ENCODE results near the gene FADS6. TPM values are rescaled to one million over a fixed set of nuclear protein-coding genes. Genes with fewer than 3 reads are reported as not detected.

The FADS6 gene
- total RNA-seq, 1 experiment from 2014 or later = not detected

DNA sequence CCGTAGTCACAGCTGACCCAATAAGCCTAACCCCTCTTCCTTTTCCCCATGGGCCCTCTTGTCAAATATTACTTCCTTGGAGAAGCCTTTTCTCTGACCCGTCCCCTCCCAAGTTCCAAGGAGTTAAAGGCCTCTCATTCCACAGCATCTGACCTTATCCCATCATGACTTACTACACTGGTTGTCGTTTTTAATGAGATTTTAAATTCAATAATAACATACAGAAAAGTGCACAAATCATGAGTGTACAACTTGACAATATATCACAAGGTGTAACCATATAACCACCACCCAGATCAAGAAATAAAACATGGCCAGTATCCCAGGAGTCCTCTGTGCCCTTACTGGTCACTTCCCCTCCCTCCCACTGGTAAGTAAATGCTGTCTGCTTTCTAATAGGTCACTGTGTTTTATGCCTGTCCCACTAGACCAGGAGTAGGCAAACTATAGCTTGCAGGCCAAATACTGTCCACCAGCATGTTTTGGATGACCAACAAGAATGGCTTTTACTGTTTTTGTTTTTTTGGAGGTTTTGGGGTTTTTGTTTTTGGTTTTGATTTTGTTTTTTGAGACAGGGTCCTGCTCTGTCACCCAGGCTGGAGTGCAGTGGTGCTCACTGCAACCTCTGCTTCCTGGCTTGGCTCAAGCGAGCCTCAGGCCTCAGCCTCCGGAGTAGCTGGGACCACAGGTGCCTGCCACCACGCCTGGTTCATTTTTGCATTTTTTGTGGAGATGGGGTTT, 19.4 kb downstream of the FADS6 start:
- intact Hi-C loops (cut with micrococcal nuclease; ENCODE audit: unreplicated experiment) = no loop called here
- peaks cover 37% of the 10 kb centered on the region for H3K4me1 Mint-ChIP-seq (ENCODE audit: low read depth, unreplicated experiment)
- H3K36me3 Mint-ChIP-seq (ENCODE audit: insufficient read depth, unreplicated experiment) = peaks cover 23% of the 10 kb centered on the region
- TF ChIP-seq, protein P1, sequence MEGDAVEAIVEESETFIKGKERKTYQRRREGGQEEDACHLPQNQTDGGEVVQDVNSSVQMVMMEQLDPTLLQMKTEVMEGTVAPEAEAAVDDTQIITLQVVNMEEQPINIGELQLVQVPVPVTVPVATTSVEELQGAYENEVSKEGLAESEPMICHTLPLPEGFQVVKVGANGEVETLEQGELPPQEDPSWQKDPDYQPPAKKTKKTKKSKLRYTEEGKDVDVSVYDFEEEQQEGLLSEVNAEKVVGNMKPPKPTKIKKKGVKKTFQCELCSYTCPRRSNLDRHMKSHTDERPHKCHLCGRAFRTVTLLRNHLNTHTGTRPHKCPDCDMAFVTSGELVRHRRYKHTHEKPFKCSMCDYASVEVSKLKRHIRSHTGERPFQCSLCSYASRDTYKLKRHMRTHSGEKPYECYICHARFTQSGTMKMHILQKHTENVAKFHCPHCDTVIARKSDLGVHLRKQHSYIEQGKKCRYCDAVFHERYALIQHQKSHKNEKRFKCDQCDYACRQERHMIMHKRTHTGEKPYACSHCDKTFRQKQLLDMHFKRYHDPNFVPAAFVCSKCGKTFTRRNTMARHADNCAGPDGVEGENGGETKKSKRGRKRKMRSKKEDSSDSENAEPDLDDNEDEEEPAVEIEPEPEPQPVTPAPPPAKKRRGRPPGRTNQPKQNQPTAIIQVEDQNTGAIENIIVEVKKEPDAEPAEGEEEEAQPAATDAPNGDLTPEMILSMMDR (IDR thresholded peaks at IDR 0.05; ENCODE audit: unreplicated experiment) = no peak
- H3K9me3 Mint-ChIP-seq (ENCODE audit: low read depth, unreplicated experiment) = no peaks in the 10 kb centered on the region
- BruUV-seq (replicated peaks) = no TSS peak
- no peak for DNase-seq
- H3K4me3 Mint-ChIP-seq (ENCODE audit: low read depth, unreplicated experiment) = peak overlapping the region; percentile 92
- no peaks in the 10 kb centered on the region for H3K27me3 Mint-ChIP-seq (ENCODE audit: unreplicated experiment)
- peak overlapping the region; percentile 98 for H3K27ac Mint-ChIP-seq (ENCODE audit: unreplicated experiment)
- CTCF ChIA-PET = interaction anchor here (1.1 to 1.5 kb wide), 6 partner anchors 11 to 161 kb away, joined by 3 to 16 read pairs (median 6); partner anchors contain the start of gene NAT9

DNA sequence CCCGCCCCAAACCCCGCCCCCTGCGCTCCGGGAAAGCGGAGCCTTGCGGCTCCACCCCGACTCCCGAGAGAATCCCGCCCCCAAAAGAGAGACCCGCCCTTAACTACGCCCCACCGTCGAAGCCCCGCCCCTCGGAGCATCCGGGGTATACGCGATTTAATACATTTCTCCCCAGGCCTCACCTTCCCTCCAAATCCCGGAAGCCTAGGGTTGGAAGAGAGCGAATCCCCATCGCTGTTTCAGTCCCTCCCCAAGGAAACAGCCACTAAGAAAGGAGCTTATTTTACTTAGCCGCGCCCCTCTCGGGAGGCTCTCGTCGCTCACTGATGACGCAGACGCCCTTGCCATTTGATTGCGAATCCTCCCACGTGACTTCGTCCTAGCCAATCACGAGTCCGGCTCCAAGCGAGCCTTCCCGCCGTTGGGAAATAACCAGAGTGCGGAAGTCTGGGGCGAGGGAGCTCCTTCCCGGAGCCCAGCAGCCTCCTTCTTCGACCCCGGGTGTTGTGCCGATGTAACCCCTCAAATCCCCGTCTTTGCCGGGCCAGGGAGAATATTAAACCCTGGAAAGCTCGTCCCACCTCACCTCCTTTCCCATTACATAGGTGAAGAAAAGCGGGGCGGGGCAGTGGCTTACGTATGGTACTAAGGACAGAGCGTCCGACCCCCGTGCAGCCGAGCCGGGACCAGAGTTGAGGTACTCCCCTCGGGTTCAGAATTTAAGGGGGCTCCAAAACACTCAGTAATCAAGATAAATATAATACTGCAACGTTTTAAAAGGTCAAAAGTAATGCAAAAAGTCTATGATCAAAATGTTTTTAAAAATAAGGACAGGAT, 20.2 kb downstream of the FADS6 start:
- TSS peak; percentile 98 for BruUV-seq (replicated peaks)
- peaks cover 37% of the 10 kb centered on the region for H3K4me1 Mint-ChIP-seq (ENCODE audit: low read depth, unreplicated experiment)
- CTCF ChIA-PET = interaction anchor here (0.5 to 1.5 kb wide), 19 partner anchors 11 to 440 kb away, joined by 3 to 16 read pairs (median 5); partner anchors contain the start of gene NAT9

DNA sequence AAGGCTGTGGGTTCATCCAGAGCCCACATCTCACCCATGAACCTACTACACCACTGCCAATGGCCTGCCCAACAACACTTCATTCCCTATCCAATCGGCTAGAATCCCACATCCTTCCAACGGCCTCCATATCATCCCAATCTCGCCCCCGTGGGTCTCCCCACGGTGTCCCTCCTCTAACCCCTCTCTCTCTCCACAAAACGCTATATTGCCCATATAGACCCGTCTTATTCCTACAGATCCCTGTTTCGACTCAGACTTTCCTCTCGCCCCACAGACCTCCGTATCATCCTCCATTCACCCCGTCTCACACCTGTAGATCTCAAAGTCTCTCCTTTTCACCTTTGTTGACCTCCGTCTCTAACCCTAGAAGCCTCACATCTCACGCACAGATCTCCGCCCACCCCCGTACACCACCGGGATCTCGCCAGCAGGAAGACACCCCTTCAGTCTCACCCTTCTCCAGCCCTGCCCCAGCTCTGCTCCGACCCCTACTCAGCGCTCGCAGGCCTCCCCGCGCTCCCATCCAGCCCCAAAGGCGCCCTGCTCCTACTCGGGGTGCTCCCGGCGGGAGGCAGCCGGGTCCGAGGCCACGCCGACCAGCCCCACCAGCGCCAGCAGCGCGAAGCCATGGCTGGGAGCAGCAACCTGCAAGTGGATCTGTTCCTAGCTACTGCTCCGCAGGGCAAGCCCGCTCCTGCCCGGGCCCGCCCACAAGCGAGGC, 21.0 kb downstream of the FADS6 start, which contains the start of gene FDXR:
FDXR (minus strand) TSS at position 682 of the 724 bp plus-strand sequence; CDS start at position 632, 50 bp downstream.
- Mint-ChIP-seq H3K27ac (ENCODE audit: unreplicated experiment) (peak within 1 kb of the TSS; percentile 98), H3K9me3 (ENCODE audit: low read depth, unreplicated experiment) (no peaks in the 10 kb centered on the region), H3K4me1 (ENCODE audit: low read depth, unreplicated experiment) (peaks cover 33% of the 10 kb centered on the region), H3K4me3 (ENCODE audit: low read depth, unreplicated experiment) (peak within 1 kb of the TSS; percentile 92), H3K36me3 (ENCODE audit: insufficient read depth, unreplicated experiment) (peaks cover 23% of the 10 kb centered on the region), H3K27me3 (ENCODE audit: unreplicated experiment) (no peaks in the 10 kb centered on the region)
- BruUV-seq (replicated peaks) = no TSS peak
- CTCF ChIA-PET = interaction anchor here (0.5 to 1.5 kb wide), 17 partner anchors 10 to 329 kb away, joined by 3 to 16 read pairs (median 5); partner anchors contain the start of gene NAT9
- TF ChIP-seq, protein P1 (IDR thresholded peaks at IDR 0.05; ENCODE audit: unreplicated experiment) = no peak
- DNase-seq = no peak
- intact Hi-C loops (cut with micrococcal nuclease; ENCODE audit: unreplicated experiment) = no loop called here

More for the DNA sequence above, 20.2 kb downstream of the FADS6 start:
- peaks cover 23% of the 10 kb centered on the region for H3K36me3 Mint-ChIP-seq (ENCODE audit: insufficient read depth, unreplicated experiment)
- H3K27me3 Mint-ChIP-seq (ENCODE audit: unreplicated experiment) = no peaks in the 10 kb centered on the region
- TF ChIP-seq, protein P1 (IDR thresholded peaks at IDR 0.05; ENCODE audit: unreplicated experiment) = no peak
- no peaks in the 10 kb centered on the region for H3K9me3 Mint-ChIP-seq (ENCODE audit: low read depth, unreplicated experiment)
- peak overlapping the region; percentile 92 for H3K4me3 Mint-ChIP-seq (ENCODE audit: low read depth, unreplicated experiment)
- intact Hi-C loops (cut with micrococcal nuclease; ENCODE audit: unreplicated experiment) = no loop called here
- DNase-seq = peak; percentile 98
- H3K27ac Mint-ChIP-seq (ENCODE audit: unreplicated experiment) = peak overlapping the region; percentile 98

Measured in Calu3 (cell line).